ENCODE data around the gene P2RY8.
"Not testable (repeated sequence)": the region's sequence is repeated elsewhere in the genome, so short reads cannot be mapped to it uniquely, and the experiment has no call there.

Gene P2RY8

GRCh38 chrX:1440506-1440905 lies 96.5 kb downstream of the P2RY8 start:
- no peak for DNase-seq

- no peak for DNase-seq
Measured at GRCh38 chrX:1435241-1435895, 101.6 kb downstream of the P2RY8 start.

GRCh38 chrX:1434871-1435240 lies 102.1 kb downstream of the P2RY8 start:
- DNase-seq = no peak

GRCh38 chrX:1433646-1434357 lies 103.2 kb downstream of the P2RY8 start:
- DNase-seq = no peak

- no peak for DNase-seq
Measured at GRCh38 chrX:1430451-1430850, 106.5 kb downstream of the P2RY8 start.

- DNase-seq = no peak
Measured at GRCh38 chrX:1427756-1428155, 109.2 kb downstream of the P2RY8 start.

GRCh38 chrX:1426321-1426720 lies 110.7 kb downstream of the P2RY8 start:
- not testable (repeated sequence) for DNase-seq

GRCh38 chrX:1425381-1425780 lies 111.6 kb downstream of the P2RY8 start:
- DNase-seq = no peak

- DNase-seq = no peak
Measured at GRCh38 chrX:1424147-1424851, 112.7 kb downstream of the P2RY8 start.

- DNase-seq = no peak
Measured at GRCh38 chrX:1423215-1423614, 113.8 kb downstream of the P2RY8 start.

GRCh38 chrX:1422135-1422465 lies 114.9 kb downstream of the P2RY8 start:
- no peak for DNase-seq

- DNase-seq = no peak
Measured at GRCh38 chrX:1421433-1422134, 115.4 kb downstream of the P2RY8 start.

GRCh38 chrX:1420371-1420770 lies 116.6 kb downstream of the P2RY8 start:
- no peak for DNase-seq

- no peak for DNase-seq
Measured at GRCh38 chrX:1419545-1420355, 117.2 kb downstream of the P2RY8 start.

- DNase-seq = no peak
Measured at GRCh38 chrX:1418901-1419544, 118.0 kb downstream of the P2RY8 start.

- no peak for DNase-seq
Measured at GRCh38 chrX:1417921-1418771, 118.8 kb downstream of the P2RY8 start.

GRCh38 chrX:1416965-1417760 lies 119.8 kb downstream of the P2RY8 start:
- DNase-seq = no peak

- no peak for DNase-seq
Measured at GRCh38 chrX:1416327-1416784, 120.6 kb downstream of the P2RY8 start.

All from fibroblast of upper back skin (primary cell).